ENCODE results near the gene BABAM2. TPM values are rescaled to one million over a fixed set of nuclear protein-coding genes. Genes with fewer than 3 reads are reported as not detected.
A peak's percentile ranks its signal among the peaks of the same experiment; 100 is the strongest.
"Not testable (repeated sequence)": the region's sequence is repeated elsewhere in the genome, so short reads cannot be mapped to it uniquely, and the experiment has no call there.

Gene BABAM2
- total RNA-seq, 2 experiments from 2014 or later: 45.2 to 53.2 TPM

DNA sequence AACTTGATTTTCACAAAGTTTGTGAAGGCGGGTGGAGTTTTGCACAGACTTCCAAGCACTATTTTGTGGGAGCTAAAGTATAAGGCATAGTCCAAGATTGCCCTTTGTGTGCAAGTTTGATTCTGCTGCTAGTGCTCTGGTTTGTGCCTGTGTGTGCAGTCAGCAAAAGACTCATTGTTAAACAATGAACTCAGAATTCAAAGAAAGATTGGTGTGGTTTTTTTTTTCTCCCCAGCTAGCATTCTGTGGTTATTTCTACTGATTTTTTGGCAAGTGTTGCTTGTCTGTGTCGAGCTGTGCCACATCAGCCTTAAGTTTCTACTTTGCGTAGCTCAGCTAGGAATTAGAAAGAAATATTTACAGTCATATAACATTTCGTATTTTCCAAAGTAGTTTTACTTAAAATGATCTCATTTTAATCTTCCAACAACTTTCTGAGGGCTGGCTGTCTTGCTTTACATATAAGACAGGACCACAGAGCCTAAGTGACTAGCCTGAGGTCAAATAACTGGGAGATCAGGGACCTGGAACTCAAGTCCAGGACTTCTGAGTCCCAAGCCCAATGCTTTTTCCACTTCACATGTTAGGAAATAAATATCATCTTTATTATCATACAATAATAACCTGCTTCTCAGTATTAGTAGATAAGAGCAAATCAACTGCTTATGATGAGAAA, 69.8 kb downstream of the BABAM2 start:
- no peak overlapping the region for H3K4me3 Mint-ChIP-seq
- H3K27me3 Mint-ChIP-seq: no peaks in the 10 kb centered on the region
- H3K9me3 Mint-ChIP-seq: peaks cover 3% of the 10 kb centered on the region
- DNase-seq: no peak
- H3K4me1 Mint-ChIP-seq: peaks cover 58% of the 10 kb centered on the region
- H3K27ac Mint-ChIP-seq: no peak overlapping the region
- H3K36me3 Mint-ChIP-seq: peaks cover 32% of the 10 kb centered on the region

DNA sequence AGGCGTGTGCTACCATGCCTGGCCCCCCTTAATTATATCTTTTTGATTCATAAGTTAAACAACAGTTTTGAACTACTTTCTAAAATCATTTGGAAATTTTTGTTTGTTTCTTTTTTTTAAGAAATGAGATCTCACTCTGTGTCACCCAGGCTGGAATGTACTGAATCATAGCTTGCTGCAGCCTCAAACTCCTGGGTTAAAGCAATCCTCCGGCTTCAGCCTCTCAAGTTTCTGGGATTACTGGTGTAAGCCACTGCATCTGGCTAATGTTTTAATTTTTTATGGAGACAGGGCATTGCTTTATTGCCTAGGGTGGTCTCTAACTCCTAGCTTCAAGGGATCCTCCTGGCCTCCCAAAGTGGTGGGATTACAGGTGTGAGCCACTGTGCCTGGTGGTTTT, 71.5 kb downstream of the BABAM2 start:
- Mint-ChIP-seq H3K9me3 (peaks cover 10% of the 10 kb centered on the region), H3K4me3 (no peak overlapping the region), H3K4me1 (peaks cover 61% of the 10 kb centered on the region), H3K27me3 (no peaks in the 10 kb centered on the region), H3K27ac (no peak overlapping the region), H3K36me3 (peaks cover 32% of the 10 kb centered on the region)
- DNase-seq: no peak

DNA sequence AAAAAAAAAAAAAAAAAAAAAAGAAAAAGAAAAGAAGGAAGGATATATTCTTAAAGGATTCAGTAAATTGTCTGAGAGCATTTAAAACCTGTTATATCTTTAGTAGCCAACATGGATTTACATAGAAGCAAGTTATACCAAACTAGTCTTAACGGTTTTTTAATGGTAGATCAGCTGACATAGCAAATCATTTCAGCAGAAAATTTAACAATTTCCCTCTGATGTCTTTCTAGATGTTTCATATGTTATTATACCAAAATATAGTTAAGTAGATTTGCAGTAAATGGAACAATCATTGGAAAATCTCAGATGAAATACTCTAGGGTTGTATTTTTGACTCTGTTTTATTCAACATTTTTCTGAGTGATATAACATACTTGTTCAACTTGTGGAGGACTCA, 72.9 kb downstream of the BABAM2 start:
- Mint-ChIP-seq H3K27me3 (no peaks in the 10 kb centered on the region), H3K27ac (no peak overlapping the region), H3K36me3 (peaks cover 35% of the 10 kb centered on the region), H3K9me3 (peaks cover 20% of the 10 kb centered on the region), H3K4me1 (peaks cover 57% of the 10 kb centered on the region), H3K4me3 (no peak overlapping the region)
- DNase-seq: no peak

DNA sequence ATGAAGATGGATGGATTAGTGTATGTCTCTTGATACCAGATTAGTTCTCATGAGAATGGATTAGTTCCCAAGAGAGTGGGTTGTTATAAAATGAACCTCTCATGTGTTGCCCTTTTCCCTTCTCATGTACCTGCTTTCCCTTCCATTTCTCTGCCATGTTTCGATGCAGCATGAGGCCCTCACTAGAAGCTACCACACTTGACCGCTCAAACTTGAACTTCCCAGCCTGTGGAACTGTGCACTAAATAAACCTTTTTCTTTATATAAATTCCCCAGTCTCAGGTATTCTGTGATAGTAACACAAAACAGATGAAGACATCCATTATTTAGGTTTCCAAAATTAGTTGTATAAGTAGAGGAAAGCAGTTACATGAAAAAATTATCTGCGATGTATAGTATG, 73.5 kb downstream of the BABAM2 start:
- Mint-ChIP-seq H3K27ac (no peak overlapping the region), H3K4me3 (no peak overlapping the region), H3K36me3 (peaks cover 41% of the 10 kb centered on the region), H3K27me3 (no peaks in the 10 kb centered on the region), H3K9me3 (peaks cover 25% of the 10 kb centered on the region), H3K4me1 (peaks cover 56% of the 10 kb centered on the region)
- DNase-seq: no peak

DNA sequence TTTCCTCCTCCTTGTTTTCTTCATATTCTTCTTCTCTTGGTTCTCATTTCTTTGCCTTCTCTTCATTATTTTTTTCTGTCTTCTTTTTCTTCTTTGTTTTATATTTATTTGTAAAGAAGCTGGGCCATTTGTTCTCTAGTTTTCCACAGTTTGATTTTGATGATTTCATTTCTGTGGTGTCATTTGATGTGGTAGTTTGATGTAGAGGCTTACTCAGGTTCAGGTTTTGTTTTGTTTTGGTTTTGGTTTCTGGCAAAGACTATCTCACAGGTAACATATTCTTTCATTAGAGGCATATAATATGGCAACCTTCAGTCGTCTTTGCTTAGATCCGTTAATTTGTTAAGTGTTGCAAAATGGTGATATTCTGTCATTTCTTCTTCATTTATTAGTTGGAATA, 75.3 kb downstream of the BABAM2 start:
- Mint-ChIP-seq H3K9me3 (peaks cover 29% of the 10 kb centered on the region), H3K36me3 (peaks cover 49% of the 10 kb centered on the region)

DNA sequence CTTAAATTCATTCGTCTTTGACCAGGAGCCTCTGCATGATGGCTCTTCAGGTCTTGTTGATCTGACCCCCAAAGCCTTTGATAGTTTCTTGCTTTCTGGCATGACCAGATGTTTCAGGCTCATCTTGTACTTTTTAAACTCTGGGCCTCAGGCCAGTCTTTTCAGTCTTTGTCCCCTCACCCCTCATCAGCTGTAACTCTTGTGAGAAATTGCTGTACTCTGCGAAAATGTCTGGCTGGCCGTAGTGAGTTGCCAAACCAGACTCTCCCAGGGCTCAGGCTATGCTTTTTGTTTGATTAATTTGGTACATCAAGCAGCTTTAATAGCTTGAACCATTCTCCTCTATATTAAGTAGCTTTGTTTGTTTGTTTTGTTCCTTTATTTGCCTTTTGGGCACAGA, 75.9 kb downstream of the BABAM2 start:
- H3K9me3 Mint-ChIP-seq: peaks cover 29% of the 10 kb centered on the region
- peak overlapping the region; percentile 76 for H3K27ac Mint-ChIP-seq
- no peak for DNase-seq
- peaks cover 46% of the 10 kb centered on the region for H3K4me1 Mint-ChIP-seq
- no peaks in the 10 kb centered on the region for H3K27me3 Mint-ChIP-seq
- H3K36me3 Mint-ChIP-seq: peaks cover 50% of the 10 kb centered on the region
- no peak overlapping the region for H3K4me3 Mint-ChIP-seq

More for the DNA sequence above, 75.3 kb downstream of the BABAM2 start:
- Mint-ChIP-seq H3K4me1 (peaks cover 44% of the 10 kb centered on the region), H3K4me3 (peak overlapping the region; percentile 26), H3K27me3 (no peaks in the 10 kb centered on the region), H3K27ac (peak overlapping the region; percentile 76)
- no peak for DNase-seq

DNA sequence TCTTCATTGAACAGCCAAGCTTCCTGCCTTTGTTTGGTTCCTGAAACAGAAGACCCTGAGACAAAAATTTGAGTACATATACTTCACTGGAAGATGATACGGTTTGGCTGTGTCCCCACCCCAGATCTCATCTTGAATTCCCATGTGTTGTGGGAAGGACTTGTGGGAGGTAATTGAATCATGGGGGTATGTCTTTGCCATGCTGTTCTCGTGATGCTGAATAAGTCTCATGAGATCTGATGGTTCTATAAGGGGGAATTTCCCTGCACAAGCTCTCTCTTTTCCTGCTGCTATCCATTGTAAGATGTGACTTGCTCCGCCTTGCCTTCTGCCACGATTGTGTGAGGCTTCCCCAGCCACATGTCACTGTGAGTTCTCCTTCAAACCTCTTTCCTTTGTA, 76.5 kb downstream of the BABAM2 start:
- H3K27ac Mint-ChIP-seq: peak overlapping the region; percentile 76
- H3K4me3 Mint-ChIP-seq: no peak overlapping the region
- DNase-seq: no peak
- no peaks in the 10 kb centered on the region for H3K27me3 Mint-ChIP-seq
- H3K36me3 Mint-ChIP-seq: peaks cover 50% of the 10 kb centered on the region
- peaks cover 46% of the 10 kb centered on the region for H3K4me1 Mint-ChIP-seq
- H3K9me3 Mint-ChIP-seq: peaks cover 29% of the 10 kb centered on the region

DNA sequence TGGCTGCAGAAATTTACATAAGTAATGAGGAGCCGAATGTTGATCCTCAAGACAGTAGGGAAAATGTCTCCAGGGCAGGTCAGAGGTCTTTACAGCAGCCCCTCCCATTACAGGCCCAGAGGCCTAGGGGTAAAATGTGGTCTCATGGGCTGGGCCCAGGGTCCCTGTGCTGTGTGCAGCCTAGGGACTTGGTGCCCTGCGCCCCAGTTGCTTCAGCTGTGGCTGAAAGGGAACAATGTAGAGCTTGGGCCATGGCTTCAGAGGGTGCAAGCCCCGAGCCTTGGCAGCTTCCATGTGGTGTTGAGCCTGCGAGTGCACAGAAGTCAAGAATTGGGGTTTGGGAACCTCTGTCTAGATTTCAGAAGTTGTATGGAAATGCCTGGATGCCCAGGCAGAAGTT, 77.5 kb downstream of the BABAM2 start:
- peaks cover 44% of the 10 kb centered on the region for H3K4me1 Mint-ChIP-seq
- DNase-seq, H3K27me3 Mint-ChIP-seq, H3K27ac Mint-ChIP-seq, H3K4me3 Mint-ChIP-seq: not testable (repeated sequence)
- peaks cover 48% of the 10 kb centered on the region for H3K36me3 Mint-ChIP-seq
- peaks cover 29% of the 10 kb centered on the region for H3K9me3 Mint-ChIP-seq

DNA sequence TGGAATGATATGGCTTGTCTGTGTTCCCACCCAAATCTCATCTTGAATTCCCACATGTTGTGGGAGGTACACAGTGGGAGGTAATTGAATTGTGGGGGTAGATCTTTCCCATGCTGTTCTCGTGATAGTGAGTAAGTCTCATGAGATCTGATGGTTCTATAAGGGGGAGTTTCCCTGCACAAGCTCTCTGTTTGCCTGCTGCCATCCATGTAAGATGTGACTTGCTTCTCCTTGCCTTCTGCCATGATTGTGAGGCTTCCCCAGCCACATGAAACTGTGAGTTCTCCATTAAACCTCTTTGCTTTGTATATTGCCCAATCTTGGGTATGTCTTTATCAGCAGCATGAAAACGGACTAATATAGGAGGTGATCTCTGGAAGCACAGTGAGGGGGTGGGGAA, 78.4 kb downstream of the BABAM2 start:
- peaks cover 45% of the 10 kb centered on the region for H3K36me3 Mint-ChIP-seq

DNA sequence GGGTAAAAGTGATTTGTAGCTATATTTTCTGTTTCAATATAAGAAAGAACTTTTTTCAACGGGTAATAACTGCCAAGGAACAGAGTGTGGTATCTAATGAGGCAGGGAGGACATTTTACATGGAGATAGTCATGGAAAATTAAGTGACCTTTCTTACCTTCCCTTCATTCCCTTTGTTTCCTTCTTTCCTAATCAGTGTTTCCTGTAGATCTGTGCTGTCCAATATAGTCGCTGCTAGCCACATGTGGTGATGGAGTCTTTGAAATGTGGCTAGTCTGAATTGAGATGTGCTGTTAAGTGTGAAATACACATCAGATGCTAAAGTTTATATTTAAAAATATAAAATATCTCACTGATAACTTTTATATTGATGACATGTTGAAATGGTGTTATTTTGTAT, 81.8 kb downstream of the BABAM2 start:
- peaks cover 39% of the 10 kb centered on the region for H3K36me3 Mint-ChIP-seq

More for the DNA sequence above, 78.4 kb downstream of the BABAM2 start:
- H3K4me3 Mint-ChIP-seq, H3K27ac Mint-ChIP-seq, H3K27me3 Mint-ChIP-seq, DNase-seq: not testable (repeated sequence)
- H3K4me1 Mint-ChIP-seq: peaks cover 41% of the 10 kb centered on the region
- H3K9me3 Mint-ChIP-seq: peaks cover 25% of the 10 kb centered on the region

DNA sequence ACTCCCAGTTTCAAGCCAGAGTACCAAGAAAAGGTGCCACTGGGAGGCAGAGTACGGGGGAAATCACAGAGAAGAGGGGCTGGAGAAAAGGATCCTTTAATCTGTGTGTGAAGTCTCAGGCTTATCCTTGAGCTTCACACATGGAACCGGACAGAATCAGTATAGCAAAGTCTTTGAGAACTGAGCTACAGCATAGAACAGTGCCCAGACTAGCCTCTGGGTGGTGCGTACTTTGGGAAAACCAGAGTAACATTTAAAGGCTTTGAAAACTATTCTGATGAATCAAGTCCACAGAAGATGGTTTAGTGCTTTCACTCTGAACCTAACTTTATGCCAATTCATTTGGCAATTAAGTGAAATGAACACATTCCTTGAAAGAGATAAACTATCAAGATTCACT, 83.1 kb downstream of the BABAM2 start:
- no peaks in the 10 kb centered on the region for H3K27me3 Mint-ChIP-seq
- H3K9me3 Mint-ChIP-seq: peaks cover 18% of the 10 kb centered on the region
- peaks cover 36% of the 10 kb centered on the region for H3K4me1 Mint-ChIP-seq
- H3K27ac Mint-ChIP-seq: no peak overlapping the region
- H3K4me3 Mint-ChIP-seq: no peak overlapping the region
- no peak for DNase-seq
- H3K36me3 Mint-ChIP-seq: peaks cover 32% of the 10 kb centered on the region

More for the DNA sequence above, 81.8 kb downstream of the BABAM2 start:
- peaks cover 29% of the 10 kb centered on the region for H3K4me1 Mint-ChIP-seq
- no peak for DNase-seq
- H3K4me3 Mint-ChIP-seq: no peak overlapping the region
- no peaks in the 10 kb centered on the region for H3K27me3 Mint-ChIP-seq
- H3K9me3 Mint-ChIP-seq: peaks cover 21% of the 10 kb centered on the region
- no peak overlapping the region for H3K27ac Mint-ChIP-seq

DNA sequence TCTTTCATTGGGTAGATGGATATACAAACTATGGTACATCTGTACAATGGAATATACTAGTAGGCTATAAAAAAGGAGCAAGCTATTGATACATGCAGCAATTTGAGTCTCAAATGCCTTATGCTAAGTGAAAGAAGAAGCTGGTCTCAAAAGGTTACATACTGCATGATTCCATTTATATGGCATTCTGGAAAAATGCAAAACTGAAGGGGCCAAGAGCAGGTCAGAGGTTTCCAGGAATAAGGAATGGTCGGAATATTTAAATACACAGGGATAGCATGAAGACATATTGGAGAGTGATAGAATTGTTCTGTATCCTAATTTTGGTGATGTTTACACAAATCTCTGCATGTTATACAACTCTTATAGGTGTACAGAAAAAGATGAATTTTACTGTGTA, 85.8 kb downstream of the BABAM2 start:
- no peak overlapping the region for H3K27ac Mint-ChIP-seq
- H3K4me3 Mint-ChIP-seq: no peak overlapping the region
- DNase-seq: no peak
- H3K9me3 Mint-ChIP-seq: peaks cover 11% of the 10 kb centered on the region
- peaks cover 36% of the 10 kb centered on the region for H3K4me1 Mint-ChIP-seq
- peaks cover 29% of the 10 kb centered on the region for H3K36me3 Mint-ChIP-seq
- H3K27me3 Mint-ChIP-seq: no peaks in the 10 kb centered on the region

DNA sequence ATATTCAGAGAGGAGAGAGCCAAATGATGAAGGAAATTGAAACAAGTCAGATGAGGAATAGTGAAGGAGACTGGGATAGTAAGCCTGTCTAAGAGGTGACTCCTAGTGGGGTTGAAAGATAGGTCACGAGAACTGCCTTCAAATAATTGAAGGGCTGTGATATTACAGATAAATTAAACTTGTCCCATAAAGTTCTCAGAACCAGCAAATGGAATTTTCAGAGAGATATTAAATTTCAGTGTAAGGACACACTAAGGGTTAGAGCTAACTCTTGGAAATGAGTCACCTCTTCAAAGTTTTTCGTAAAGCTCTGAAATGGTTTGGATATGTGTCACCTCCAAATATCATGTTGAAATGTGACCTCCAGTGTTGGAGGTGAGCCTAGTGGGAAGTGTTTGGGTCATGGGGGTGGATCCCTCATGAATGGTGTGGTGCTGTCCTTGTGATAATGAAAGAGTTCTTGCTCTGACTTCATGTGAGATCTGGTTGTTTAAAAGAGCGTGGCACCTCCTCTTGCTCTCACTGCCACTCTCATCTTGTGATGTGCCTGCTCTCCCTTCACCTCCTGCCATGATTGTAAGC, 87.3 kb downstream of the BABAM2 start:
- Mint-ChIP-seq H3K9me3 (peaks cover 11% of the 10 kb centered on the region), H3K4me3 (peak overlapping the region; percentile 46), H3K27ac (peak overlapping the region; percentile 67), H3K27me3 (no peaks in the 10 kb centered on the region), H3K4me1 (peaks cover 32% of the 10 kb centered on the region), H3K36me3 (peaks cover 33% of the 10 kb centered on the region)
- DNase-seq: peak; percentile 27

DNA sequence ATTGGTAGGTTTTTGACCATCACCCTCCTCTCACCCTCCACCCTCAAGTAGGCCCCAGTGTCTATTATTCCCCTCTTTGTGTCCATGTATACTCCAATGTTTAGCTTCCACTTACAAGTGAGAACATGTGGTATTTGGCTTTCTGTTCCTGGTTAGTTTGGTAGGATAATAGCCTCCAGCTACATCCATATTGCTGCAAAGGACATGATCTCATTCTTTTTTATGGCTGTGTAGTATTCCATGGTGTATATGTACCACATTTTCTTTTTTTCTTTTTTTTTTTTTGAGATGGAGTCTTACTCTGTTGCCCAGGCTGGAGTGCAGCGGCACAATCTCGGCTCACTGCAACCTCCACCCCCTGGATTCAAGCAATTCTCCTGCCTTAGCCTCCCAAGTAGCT, 88.2 kb downstream of the BABAM2 start:
- not testable (repeated sequence) for DNase-seq, H3K4me3 Mint-ChIP-seq, H3K27ac Mint-ChIP-seq, H3K27me3 Mint-ChIP-seq
- Mint-ChIP-seq H3K36me3 (peaks cover 35% of the 10 kb centered on the region), H3K9me3 (peaks cover 13% of the 10 kb centered on the region), H3K4me1 (peaks cover 32% of the 10 kb centered on the region)

DNA sequence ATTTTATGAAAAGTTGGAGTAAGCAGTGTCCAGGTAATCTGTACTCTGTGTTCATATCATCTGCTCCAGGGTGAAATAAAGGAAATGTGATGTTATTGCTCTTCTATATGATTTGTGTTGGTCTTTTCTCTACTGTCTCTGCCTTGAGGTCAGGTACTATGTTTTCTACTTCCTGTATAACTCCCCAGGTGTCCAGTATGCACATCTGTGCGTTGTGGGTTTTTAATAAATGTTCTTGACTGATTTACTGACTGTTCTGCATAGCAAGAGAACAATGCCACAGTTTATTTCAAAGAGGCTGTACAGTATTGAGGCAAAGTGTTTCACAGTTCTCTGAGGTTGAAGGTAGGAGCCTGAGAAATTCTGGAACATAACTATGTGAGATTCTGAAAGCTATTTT, 89.7 kb downstream of the BABAM2 start:
- DNase-seq: no peak
- Mint-ChIP-seq H3K4me3 (peak overlapping the region; percentile 33), H3K36me3 (peaks cover 33% of the 10 kb centered on the region), H3K27me3 (no peaks in the 10 kb centered on the region), H3K9me3 (peaks cover 16% of the 10 kb centered on the region), H3K27ac (no peak overlapping the region), H3K4me1 (peaks cover 29% of the 10 kb centered on the region)

DNA sequence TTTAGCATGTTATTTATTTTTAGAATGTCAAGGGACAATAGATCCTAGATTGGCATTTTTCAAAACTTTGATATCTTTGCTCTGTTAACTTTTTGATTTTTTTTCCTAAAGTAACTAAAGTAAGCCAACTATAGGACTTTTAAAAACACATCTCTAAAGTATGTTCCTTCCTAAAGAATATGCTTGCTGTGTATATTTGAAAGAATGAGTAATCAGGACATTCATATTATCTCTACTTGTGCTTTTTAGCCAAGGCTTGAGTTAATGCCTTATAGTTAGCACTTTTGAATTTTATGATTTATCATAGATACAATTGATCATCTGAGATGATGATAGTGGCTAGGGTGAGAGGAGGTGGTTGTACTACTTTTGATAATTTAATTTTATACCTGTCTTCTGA, 93.6 kb downstream of the BABAM2 start:
- Mint-ChIP-seq H3K4me3 (no peak overlapping the region), H3K27ac (no peak overlapping the region), H3K4me1 (peaks cover 28% of the 10 kb centered on the region), H3K36me3 (peaks cover 20% of the 10 kb centered on the region), H3K27me3 (no peaks in the 10 kb centered on the region), H3K9me3 (peaks cover 8% of the 10 kb centered on the region)
- DNase-seq: no peak

Data from activated naive CD8-positive, alpha-beta T cell treated with anti-CD3 and anti-CD28 coated beads for 36 hours (primary cell).